NCI-H2081 treated with DMSO at 0.1 percent for 48 hours (cell line): ENCODE results near the gene LBX2.

Experiments
- DNase-seq: peaks from one replicate; lab custom pipeline; 2025; lab: John Stamatoyannopoulos, UW

Gene LBX2, protein sequence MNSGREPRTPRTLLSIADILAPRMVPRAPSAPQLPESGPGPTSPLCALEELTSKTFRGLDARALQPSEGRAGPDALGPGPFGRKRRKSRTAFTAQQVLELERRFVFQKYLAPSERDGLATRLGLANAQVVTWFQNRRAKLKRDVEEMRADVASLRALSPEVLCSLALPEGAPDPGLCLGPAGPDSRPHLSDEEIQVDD

GRCh38 chr2:74499267-74499939, at the start of gene LBX2:
LBX2 (minus strand) TSS chr2:74499603; CDS start chr2:74499537, 66 bp downstream.
- no peak for DNase-seq

DNA sequence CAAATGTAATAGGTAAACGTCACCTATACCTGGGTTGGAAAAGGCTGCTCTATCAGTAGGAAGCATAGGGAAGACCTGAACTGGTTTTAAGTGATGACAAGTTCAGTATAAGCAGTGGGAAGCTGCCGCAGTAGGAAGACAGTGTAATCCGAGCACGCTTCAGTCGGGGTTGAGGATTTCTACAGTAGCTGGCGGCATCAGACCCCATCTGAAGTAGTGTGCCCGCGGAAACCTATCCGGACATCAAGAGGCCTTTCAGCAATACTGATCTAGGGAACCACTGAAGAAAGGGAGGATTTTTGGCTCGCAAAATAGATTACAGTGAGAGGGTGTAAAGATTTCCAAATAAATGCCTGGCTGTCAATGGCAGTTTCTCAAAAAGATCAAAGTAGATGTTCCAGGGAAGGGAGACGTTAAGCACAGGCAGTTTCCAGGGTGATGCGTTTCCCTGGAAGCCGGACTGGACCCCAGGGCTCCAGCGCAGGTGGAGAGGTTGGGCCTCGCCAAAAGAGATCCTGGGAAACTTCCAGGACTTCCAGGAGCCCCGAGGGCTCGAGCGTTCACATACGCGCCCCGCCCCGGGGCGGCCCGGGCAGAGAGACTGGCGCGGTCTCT, 49.0 kb upstream of the LBX2 start:
- DNase-seq: no peak

GRCh38 chr2:74546004-74546403, 46.6 kb upstream of the LBX2 start:
- DNase-seq: no peak

GRCh38 chr2:74544634-74545033, 45.2 kb upstream of the LBX2 start:
- no peak for DNase-seq

DNA sequence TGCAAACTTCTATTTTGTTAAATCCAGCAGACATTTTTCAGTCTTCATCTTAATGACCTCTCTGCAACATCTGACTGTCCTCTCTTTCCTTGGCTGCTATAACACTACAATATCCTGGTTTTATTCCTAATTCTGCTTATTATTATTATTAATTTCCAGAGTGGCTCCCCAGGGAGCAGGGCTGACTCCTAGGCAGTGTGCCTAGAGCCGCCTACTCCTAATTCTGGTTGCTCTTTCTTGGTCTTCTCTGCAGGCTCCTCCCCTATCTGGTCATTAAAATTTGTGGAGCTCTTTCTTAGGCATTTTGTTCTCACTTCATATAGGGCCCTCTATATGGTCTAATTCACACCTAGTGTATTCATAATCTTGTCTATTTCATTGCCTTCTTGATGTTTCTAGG, 43.6 kb upstream of the LBX2 start:
- DNase-seq: no peak

DNA sequence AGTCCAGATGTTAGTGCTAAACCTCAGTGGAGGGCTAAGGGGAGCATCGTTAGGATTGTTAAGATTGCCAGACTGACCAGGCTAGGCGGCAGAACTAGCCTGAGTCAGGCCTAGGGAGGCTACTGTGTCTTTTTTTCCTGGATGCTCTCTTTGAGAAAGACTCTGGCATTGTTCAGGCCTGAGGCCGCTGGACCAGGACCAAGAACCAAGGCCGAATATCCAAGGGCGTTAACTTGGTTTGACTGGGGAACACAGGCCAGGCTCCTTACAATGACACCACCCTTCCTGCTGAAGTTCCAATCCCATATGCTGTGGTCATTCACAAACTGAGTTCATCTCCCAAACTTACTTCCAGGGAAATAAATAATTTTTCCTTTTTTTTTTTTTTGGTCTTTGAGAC, 40.9 kb upstream of the LBX2 start:
- no peak for DNase-seq

DNA sequence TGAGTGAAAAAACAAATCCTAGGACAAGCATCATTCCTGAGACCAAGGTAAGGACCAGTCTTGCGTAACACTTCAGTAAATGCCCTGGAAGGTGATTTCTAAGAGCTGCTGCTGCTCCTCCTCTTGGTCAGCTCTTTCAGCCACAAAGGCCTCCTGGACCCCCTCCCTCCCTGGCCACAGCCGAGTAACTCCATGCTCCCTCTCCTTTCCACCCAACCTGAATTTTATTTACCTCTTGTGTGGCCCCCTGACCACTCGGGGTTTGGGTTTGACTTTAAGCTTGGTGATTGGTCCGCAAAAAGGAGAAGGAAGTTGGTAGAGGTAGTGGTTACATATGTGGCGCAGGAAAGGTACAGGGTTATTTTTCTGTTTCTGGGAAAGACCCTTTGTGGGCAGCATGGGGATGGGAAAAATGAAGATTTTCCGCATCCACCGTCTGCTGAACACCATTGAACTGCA, 39.5 kb upstream of the LBX2 start:
- DNase-seq: no peak

GRCh38 chr2:74537140-74537539, 37.7 kb upstream of the LBX2 start:
- DNase-seq: no peak

DNA sequence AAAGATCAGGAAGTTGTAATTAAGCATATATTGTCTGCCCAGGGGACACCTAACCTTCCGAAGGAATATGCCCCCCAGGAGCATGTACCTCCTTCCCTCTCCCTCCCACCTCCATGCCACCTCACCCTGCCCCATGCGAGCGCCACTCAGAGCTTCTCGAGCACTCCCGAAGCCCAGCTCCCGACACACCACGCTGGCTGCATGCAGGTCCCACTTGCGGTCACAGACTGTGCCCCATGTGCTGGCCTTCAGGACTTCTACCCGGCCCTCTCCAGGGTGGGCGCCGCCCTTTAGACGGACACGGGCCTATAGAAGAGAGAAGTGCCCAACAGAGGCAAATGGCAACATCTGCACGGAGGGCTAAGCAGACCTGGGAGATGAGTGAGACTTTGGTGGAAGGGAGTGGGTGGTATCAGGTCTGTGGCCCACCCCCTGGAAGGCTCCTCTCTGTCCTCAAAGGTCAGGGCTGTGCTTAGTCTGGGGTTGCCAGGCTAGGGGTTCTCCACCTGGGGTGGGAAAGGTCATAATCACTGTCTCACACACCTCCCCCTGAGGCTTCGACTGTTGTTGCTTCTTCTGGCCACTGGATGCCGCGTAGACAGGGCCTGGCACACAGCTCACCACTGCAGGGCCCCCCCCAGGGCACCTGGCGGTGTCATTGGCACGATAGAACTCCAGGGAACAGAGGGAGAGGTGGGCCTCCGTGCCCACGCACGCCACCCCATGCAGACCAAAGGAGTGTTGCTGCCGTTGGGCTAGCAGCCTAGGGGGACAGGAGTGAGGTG, 37.0 kb upstream of the LBX2 start:
- DNase-seq: no peak

DNA sequence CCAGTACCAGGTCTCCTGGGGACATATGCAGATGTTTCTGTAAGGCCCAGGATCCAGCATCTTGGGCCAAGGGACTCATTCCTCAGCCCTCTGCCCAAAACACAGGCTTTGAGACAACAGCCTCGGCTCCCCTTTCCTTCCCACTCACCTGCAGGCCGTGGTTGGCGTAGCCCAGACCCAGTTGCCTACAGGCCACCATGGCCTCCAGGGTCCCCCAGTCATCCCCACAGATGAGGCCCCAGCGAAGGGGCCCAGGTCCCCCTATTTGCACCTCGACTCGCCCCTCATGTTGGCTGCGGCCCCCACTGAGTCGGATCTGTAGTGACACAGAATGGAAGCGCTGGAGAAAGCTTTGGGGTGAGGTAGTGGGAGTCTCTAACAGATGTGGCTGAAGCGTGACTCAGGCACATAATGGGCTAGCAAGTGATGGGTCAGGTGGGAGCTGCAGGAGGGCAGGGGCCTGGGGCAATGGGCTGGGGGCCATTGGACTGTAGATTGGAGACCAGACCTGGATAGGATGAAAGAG, 36.1 kb upstream of the LBX2 start:
- no peak for DNase-seq

GRCh38 chr2:74534411-74534810, 35.0 kb upstream of the LBX2 start:
- DNase-seq: no peak

GRCh38 chr2:74533464-74533863, 34.1 kb upstream of the LBX2 start:
- no peak for DNase-seq

DNA sequence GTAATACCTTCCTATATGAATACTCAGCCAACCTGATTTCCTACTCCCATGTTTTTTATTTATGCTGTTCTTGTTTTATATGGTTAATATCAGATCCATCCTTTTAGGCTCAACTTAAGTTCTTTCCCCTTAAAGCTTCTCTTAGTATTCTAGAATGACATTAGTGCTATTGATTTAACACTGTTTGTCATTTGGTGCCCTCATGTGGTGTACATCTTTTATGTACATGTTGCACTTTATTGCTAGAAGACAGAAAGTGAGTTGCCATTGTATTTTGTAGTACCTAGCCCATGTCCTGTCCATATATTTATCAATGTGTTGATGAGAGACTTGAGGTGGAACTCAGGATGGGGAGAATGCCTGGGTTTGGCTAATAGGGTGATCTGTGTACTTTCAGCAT, 32.8 kb upstream of the LBX2 start:
- DNase-seq: no peak

- no peak for DNase-seq
Observed at GRCh38 chr2:74531666-74532065, 32.3 kb upstream of the LBX2 start.

DNA sequence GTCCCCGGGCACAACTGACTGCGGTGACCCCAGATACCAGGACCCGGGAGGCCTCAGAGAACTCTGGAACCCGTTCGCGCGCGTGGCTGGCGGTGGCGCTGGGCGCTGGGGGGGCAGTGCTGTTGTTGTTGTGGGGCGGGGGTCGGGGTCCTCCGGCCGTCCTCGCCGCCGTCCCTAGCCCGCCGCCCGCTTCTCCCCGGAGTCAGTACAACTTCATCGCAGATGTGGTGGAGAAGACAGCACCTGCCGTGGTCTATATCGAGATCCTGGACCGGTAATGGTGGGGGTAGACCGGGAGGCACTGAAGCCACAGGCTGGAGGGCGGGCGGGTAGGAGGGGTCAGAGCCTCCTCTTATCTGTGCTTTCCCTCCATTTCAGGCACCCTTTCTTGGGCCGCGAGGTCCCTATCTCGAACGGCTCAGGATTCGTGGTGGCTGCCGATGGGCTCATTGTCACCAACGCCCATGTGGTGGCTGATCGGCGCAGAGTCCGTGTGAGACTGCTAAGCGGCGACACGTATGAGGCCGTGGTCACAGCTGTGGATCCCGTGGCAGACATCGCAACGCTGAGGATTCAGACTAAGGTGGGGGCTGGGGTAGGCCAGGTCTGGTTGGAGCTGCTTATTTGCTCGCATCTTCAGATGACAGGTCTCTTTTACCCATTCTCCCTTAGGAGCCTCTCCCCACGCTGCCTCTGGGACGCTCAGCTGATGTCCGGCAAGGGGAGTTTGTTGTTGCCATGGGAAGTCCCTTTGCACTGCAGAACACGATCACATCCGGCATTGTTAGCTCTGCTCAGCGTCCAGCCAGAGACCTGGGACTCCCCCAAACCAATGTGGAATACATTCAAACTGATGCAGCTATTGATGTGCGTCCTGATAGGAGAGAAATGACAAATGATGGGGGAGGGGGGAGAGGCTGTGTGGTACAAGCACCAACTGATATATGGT, 31.1 kb upstream of the LBX2 start:
- no peak for DNase-seq

DNA sequence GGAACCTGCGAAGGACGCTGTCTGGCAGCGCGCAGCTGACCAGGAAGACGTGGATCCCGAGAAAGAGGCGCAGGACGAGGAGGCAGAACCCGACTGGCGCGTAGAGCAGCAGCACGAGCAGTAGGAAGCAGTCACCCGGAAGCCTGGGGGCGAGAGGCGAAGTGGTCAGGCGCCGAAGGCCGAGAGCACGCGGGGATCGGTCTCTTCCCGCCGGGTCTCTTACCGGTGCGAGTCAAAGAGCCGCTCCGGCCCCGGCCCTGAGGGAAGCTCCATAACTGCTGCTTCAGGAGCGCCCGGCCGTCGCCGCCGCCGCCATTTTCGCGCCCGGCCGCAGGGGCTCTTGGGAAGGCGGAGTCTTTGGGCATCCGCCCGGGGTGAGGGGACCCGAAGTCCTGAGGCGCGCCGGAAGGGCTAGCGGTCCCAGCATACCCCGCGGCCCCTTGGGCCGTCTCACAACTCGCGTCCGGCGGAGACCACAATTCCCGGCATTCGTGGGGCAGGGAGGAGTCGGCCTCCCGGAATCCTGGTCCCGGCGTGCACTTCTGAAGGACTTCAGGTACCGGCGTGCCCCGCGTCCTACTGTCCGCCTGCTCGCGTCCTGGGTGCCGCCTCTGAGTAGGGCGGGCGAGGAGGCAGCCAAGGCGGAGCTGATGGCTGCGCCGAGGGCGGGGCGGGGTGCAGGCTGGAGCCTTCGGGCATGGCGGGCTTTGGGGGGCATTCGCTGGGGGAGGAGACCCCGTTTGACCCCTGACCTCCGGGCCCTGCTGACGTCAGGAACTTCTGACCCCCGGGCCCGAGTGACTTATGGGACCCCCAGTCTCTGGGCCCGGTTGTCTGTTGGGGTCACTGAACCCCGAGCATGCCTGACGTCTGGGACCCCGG, 30.2 kb upstream of the LBX2 start, which contains the start of the genes AUP1 and HTRA2:
TSS of gene AUP1 (minus strand) at position 350 of the 882 bp plus-strand sequence. CDS start at position 273, 77 bp downstream.
TSS of gene HTRA2 (plus strand) at position 577 of the 882 bp plus-strand sequence. CDS start at position 651, 74 bp downstream.
- peak; percentile 94 for DNase-seq

DNA sequence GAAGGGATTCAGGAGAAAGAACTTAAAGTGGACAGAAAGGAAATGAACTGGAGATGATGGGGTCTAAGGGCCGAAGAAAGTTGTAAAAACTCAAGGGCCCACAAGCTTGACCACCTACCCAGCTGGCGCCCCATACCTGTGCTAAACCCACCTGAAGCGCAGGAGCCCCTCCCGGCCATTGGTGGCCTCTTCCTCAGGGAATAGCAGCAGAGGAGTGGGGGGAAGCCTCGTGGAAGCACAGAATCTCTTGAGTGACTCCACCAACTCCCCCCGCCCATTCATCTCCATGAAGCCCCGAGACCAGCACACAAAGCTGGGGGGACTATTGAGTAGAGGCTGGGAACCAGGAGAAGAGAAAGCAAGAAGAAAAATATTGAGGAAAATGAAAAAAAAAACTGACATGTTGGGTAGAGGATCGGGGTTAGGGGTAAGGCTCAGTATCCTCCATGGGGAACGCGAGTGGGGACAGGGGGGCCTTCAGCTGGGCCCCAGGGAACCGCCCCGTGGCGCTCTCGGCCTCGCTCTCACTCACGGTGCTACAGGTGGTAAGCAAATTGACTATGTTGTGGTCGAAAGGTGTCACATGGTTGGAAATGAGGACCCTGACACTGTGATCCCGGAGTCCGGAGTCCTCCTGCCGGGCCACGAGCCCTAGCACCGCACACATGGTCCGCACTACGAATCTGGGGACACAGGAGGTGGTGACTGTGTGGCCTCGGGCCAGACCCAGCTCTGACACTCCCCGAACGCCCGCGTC, 29.4 kb upstream of the LBX2 start:
- DNase-seq: no peak

DNA sequence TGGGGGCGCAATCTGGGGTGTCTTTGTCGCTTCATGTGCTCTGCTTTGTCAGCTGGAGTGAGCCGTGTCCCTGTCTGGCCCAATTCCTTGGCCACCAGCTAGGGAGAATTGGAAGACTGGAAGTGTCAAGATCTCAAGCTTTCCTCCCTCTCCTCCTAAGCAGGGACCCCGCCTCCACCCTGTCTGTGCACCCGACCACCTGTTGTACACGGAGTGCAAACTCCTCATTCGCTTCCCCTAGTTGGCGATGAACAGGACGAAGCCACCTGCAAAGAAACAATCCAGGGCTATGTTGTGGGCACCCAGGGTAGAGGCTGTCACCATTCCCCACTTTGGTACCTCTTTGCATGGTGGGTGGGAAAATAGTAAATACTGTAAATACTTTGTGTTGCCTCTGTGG, 28.3 kb upstream of the LBX2 start:
- DNase-seq: no peak

DNA sequence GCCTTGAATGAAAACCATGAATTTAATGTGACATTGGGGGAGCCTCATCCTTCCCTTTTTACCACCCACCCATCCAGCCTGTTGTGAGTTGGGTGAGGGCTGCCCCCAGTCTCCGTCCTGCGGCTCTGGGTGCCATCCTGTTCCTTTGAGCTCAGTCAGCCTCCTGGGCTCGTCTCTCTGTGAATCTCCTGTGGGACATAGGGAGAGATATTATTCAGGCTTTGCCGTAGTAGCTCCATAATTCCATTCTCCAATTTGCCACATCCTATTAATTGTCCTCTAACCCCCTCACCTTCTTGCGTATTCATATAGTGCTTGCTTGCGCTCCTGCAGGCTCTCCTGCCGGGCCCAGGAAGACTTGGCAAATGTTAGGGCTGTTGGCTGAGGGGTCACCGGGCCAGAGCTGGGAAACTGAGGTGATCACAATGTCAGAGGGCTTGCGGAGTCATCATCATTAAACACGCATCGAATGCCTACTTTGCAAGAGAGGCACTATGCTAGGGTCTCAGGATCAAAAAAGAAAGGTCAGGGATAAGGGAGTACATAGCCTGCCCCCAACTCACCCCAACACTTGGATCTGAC, 27.3 kb upstream of the LBX2 start:
- DNase-seq: no peak
